Endodermal cell (in vitro differentiated cells): ENCODE data around the gene ACSF2. TPM values are rescaled to one million over a fixed set of nuclear protein-coding genes. Genes with fewer than 3 reads are reported as not detected.

ENCODE experiments used
- DNase-seq: peaks from one replicate; pipeline ENCODE4 v3.0.0-alpha.2; 2017
- H3K27ac ChIP-seq: 2 replicates; pipeline ENCODE4 v1.5.1; 2013; ENCODE audit warnings: mild to moderate bottlenecking, low read depth, low read length, moderate library complexity
- H3K27me3 ChIP-seq: 2 replicates; pipeline ENCODE4 v1.6.1; 2013; ENCODE audit warnings: mild to moderate bottlenecking, low read length, moderate library complexity; ENCODE audit not compliant: insufficient read depth, control insufficient read depth, poor library complexity, severe bottlenecking
- H3K36me3 ChIP-seq: 2 replicates; pipeline ENCODE4 v1.7.0; 2013; ENCODE audit warnings: mild to moderate bottlenecking, low read length, moderate library complexity; ENCODE audit not compliant: control insufficient read depth, insufficient read depth
- H3K4me1 ChIP-seq: one replicate; pipeline ENCODE4 v1.7.0; 2013; ENCODE audit warnings: low read length; ENCODE audit not compliant: control insufficient read depth, insufficient read depth
- H3K4me3 ChIP-seq: 2 replicates; pipeline ENCODE4 v1.5.1; 2013; ENCODE audit warnings: mild to moderate bottlenecking, low read length, moderate library complexity
- H3K9ac ChIP-seq: 2 replicates; pipeline ENCODE4 v1.6.1; 2013; ENCODE audit warnings: mild to moderate bottlenecking, low read length, moderate library complexity; ENCODE audit not compliant: poor library complexity, severe bottlenecking; ENCODE audit errors: extremely low read depth
- H3K9me3 ChIP-seq: 2 replicates; pipeline ENCODE4 v1.6.1; 2013; ENCODE audit warnings: mild to moderate bottlenecking, low read length, moderate library complexity; ENCODE audit not compliant: control insufficient read depth
- H3K27ac Mint-ChIP-seq: 2 replicates; pipeline ENCODE4 v1.8.0; 2020; ENCODE audit warnings: mixed read lengths
- H3K27me3 Mint-ChIP-seq: 2 replicates; pipeline ENCODE4 v1.8.0; 2021; ENCODE audit warnings: mild to moderate bottlenecking, mixed read lengths; ENCODE audit not compliant: insufficient read depth
- H3K36me3 Mint-ChIP-seq: 2 replicates; pipeline ENCODE4 v1.8.0; 2020; ENCODE audit warnings: low read depth, mixed read lengths
- H3K4me1 Mint-ChIP-seq: 2 replicates; pipeline ENCODE4 v1.8.0; 2020; ENCODE audit warnings: mixed read lengths
- H3K4me3 Mint-ChIP-seq: 2 replicates; pipeline ENCODE4 v1.8.0; 2020; ENCODE audit warnings: mild to moderate bottlenecking, moderate library complexity, mixed read lengths
- H3K9me3 Mint-ChIP-seq: 2 replicates; pipeline ENCODE4 v1.8.0; 2020; ENCODE audit warnings: mild to moderate bottlenecking, mixed read lengths
- WGBS, 2 experiments: methylation state at CpG; one replicate each; pipeline versions ENCODE4 v1.1.5 to v1.1.7; 2013; ENCODE audit warnings: missing lambda C conversion rate in 2 of 2, mixed read lengths in 1 of 2; ENCODE audit not compliant: insufficient coverage in 1 of 2, insufficient read length in 1 of 2; 5-methylcytosine and 5-hydroxymethylcytosine counted together
- total RNA-seq, 2 donors: library from RNA; stranded (reverse); fragmentation: NEBNext Ultra II Directional in 1 of 2; extraction: Animal tissue kit (Norgen Biotek cat#: 25700) in 1 of 2; gene quantifications; 2 replicates in 1 of 2; 3 replicates in 1 of 2; pipeline ENCODE4 v1.2.1, GENCODE V29; 2021
- TF ChIP-seq, protein P1 (sequence below): fragments of 200-600 bp; sonication (generic); conservative IDR thresholded peaks from 2 replicates; pipeline ENCODE4 v1.5.0; 2021; ENCODE audit warnings: antibody characterized with exemption, mild to moderate bottlenecking

ACSF2 gene
- total RNA-seq, 2 donors from 2014 or later: 61.7 to 76.5 TPM

DNA sequence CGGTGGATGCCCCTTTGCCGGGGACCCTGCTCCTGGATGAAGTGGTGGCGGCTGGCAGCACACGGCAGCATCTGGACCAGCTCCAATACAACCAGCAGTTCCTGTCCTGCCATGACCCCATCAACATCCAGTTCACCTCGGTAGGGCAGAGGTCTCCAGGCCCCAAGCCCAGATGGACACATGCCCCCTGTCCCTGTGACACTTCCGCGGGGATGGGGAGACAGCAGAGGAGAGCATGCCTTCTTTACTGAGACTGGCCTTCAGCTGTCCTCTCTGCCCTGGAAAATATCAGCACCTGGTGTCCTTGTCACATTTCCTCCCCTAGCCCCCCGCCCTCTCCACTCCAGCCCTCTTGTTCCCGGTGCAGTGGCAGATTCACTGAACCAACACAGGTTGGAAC is 36.4 kb downstream of the ACSF2 start:
- Mint-ChIP-seq H3K4me1 (peaks cover 15% of the 10 kb centered on the region), H3K27ac (no peak overlapping the region), H3K36me3 (peaks cover 23% of the 10 kb centered on the region), H3K4me3 (no peak overlapping the region), H3K27me3 (peaks cover 11% of the 10 kb centered on the region), H3K9me3 (no peaks in the 10 kb centered on the region)
- Histone ChIP-seq H3K4me3 (no peak overlapping the region), H3K9me3 (no peaks in the 10 kb centered on the region), H3K27ac (no peak overlapping the region), H3K27me3 (no peaks in the 10 kb centered on the region), H3K4me1 (no peaks in the 10 kb centered on the region), H3K9ac (no peak overlapping the region), H3K36me3 (no peaks in the 10 kb centered on the region)
- WGBS, 2 experiments: 94 to 95% methylated on average over 7 to 9 of the region's 9 CpGs
- TF ChIP-seq, protein P1, sequence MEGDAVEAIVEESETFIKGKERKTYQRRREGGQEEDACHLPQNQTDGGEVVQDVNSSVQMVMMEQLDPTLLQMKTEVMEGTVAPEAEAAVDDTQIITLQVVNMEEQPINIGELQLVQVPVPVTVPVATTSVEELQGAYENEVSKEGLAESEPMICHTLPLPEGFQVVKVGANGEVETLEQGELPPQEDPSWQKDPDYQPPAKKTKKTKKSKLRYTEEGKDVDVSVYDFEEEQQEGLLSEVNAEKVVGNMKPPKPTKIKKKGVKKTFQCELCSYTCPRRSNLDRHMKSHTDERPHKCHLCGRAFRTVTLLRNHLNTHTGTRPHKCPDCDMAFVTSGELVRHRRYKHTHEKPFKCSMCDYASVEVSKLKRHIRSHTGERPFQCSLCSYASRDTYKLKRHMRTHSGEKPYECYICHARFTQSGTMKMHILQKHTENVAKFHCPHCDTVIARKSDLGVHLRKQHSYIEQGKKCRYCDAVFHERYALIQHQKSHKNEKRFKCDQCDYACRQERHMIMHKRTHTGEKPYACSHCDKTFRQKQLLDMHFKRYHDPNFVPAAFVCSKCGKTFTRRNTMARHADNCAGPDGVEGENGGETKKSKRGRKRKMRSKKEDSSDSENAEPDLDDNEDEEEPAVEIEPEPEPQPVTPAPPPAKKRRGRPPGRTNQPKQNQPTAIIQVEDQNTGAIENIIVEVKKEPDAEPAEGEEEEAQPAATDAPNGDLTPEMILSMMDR: no peak
- DNase-seq: no peak

DNA sequence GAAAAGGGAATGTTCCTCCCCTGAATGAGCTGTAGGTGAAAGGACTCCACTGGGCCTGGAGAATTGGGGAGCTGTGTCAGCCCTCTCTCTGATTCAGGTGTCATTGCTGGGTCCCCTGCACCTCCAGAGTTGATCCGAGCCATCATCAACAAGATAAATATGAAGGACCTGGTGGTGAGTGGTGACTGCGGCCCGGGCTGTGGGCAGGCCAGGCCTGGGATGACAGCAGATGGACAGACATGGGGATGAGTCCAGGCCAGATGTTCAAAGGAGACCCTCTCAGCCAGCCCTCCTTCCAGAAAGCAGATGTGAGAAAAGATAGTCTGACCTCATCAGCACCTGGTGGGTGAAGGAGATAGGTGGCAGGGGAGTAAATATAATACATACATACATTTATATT is 38.1 kb downstream of the ACSF2 start:
- Histone ChIP-seq H3K4me3 (no peak overlapping the region), H3K27me3 (peaks cover 15% of the 10 kb centered on the region), H3K9ac (no peak overlapping the region), H3K4me1 (no peaks in the 10 kb centered on the region), H3K36me3 (no peaks in the 10 kb centered on the region), H3K27ac (no peak overlapping the region), H3K9me3 (no peaks in the 10 kb centered on the region)
- peaks cover 16% of the 10 kb centered on the region for H3K4me1 Mint-ChIP-seq
- peaks cover 24% of the 10 kb centered on the region for H3K27me3 Mint-ChIP-seq
- no peak overlapping the region for H3K27ac Mint-ChIP-seq
- H3K36me3 Mint-ChIP-seq: peaks cover 23% of the 10 kb centered on the region
- no peaks in the 10 kb centered on the region for H3K9me3 Mint-ChIP-seq
- 90% methylated on average over 3 of the region's 3 CpGs for WGBS, 2 experiments
- no peak for DNase-seq
- TF ChIP-seq, protein P1: no peak
- no peak overlapping the region for H3K4me3 Mint-ChIP-seq

DNA sequence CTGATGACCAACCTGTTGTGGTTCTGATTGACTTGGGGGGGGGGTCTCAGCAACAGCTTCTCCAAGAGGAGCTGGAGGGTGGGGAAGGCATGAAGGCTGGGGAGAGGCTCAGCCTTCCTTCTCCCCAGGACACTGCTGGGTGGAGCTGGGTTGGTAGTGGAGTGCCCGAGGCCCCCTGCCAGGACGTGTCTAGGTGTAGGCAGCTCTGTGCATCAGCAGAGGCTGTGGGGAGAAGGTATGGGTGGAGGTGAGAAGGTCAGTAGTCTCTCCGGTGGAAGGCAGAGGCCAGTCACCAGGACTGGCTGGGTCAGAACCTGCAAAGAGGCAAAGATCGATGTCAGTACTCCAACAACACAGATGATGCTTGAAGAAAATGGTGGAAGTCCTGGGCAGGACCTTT is 38.7 kb downstream of the ACSF2 start:
- H3K36me3 ChIP-seq: no peaks in the 10 kb centered on the region
- H3K27me3 ChIP-seq: peaks cover 16% of the 10 kb centered on the region
- Mint-ChIP-seq H3K27ac (no peak overlapping the region), H3K4me1 (peaks cover 16% of the 10 kb centered on the region), H3K36me3 (peaks cover 23% of the 10 kb centered on the region), H3K4me3 (no peak overlapping the region), H3K9me3 (no peaks in the 10 kb centered on the region), H3K27me3 (peaks cover 30% of the 10 kb centered on the region)
- H3K27ac ChIP-seq: no peak overlapping the region
- H3K9me3 ChIP-seq: no peaks in the 10 kb centered on the region
- TF ChIP-seq, protein P1: no peak
- H3K9ac ChIP-seq: no peak overlapping the region
- DNase-seq: no peak
- no peak overlapping the region for H3K4me3 ChIP-seq
- WGBS, 2 experiments: 86 to 95% methylated on average over 3 to 4 of the region's 4 CpGs
- H3K4me1 ChIP-seq: no peaks in the 10 kb centered on the region
